Stimulated activated CD4-positive, alpha-beta T cell treated with anti-CD3 and anti-CD28 coated beads, Interleukin-15, amount 100 ng/mL, for 48 hours (primary cell): ENCODE results near the gene ASXL2.
"Not testable (repeated sequence)": the region's sequence is repeated elsewhere in the genome, so short reads cannot be mapped to it uniquely, and the experiment has no call there.

Experiments used
- DNase-seq, 2 donors: peaks; one replicate each; pipeline ENCODE4 v3.0.0-alpha.2; 2020; ENCODE audit warnings: low read depth in 2 of 2

Gene ASXL2

DNA sequence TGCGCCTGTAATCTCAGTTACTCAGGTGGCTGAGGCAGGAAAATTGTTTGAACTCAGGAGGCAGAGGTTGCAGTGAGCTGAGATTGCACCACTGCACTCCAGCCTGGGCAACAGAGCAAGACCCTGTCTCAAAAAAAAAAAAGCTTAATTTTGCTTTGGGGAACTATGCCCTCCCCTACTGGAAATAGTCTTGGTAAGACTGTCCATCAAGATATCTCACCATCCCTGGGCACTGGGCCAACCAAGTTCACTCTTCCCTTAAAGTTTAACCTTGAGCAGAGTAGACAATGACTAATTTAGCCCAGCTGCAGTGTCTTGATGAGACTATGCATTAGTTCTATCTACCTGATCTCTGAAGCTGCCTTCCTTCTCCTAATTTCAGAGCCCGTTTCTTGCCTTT, 44.7 kb downstream of the ASXL2 start:
- DNase-seq = no peak

DNA sequence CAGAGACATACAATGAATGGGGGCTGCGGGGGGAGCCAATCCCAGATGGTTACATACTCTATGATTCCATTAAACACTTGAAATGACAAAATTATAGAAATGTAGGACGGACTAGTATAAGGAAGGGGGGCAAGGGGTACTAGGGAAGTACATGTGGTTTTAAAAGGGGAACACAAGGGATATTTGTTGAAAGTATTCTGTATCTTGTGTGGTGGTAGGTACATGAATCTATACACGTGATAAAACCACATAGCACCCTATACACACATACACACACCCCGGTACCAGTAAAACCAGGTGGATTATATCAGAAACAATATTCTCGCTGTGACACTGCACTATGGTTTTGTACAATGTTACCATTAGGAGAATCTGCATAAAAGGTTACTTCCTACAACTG, 45.4 kb downstream of the ASXL2 start:
- no peak for DNase-seq

DNA sequence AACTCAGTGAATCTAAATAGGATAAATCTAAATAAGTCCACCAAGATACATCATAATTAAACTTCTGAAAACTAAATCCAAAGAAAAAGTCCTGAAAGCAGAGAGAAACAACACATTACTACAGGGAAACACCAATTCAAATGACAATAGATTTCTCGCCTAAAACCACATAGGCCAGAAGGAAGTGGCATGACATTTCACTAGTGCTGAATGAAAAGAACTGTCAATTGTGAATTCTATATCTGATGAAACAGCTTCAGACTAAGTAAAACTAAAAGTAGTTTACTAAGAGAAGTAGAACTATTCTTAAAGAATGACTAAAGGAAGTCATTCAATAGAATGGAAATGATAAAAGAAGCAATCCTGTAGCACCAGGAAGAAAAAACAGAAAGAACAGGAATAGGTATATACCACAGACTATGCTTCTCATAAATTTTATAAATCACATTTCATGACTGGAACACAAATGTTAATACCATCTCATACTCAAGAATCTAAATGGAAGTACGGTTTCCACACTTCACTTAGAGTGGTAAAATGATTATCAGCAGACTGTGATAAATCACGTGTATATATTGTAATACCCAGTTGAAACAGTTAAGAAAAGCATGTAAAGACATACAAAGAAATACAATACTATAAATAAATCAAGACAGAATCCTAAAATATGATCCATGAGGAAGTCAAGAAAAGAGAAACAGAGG, 46.4 kb downstream of the ASXL2 start:
- no peak for DNase-seq

DNA sequence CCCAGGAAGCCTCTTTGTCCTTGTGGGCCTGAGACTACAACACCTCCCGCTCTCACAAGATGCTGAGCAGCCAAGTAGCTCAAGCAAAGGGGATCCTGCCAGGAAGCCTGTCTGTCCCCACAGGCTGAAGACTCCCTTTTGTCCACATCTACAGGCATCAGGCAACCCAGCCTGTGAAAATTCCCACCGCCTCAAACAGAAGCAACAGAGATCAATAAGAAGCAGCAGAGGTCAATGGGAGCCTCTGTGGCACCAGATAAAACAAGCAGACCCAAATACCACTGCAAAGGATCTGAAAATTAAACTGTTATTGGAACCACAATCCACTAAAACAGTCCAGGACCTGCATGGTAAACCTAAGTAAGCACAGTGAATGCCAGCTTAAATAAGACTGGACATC, 48.5 kb downstream of the ASXL2 start:
- DNase-seq = no peak

DNA sequence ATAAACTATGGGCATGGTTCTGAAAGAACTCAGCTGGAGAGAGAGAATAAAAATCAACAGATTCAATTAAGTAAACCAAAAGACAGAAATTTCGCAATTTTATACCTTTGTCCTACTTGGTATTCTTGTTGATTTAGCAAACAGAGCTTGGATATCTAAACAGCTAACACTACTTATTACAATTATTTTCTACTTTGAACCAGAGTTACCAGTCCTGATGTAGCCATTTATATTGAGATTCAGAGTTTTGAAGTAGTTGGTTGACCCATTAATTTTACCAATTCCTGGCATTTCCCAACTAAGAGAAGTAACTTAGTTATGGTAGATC, 48.9 kb downstream of the ASXL2 start:
- DNase-seq = no peak

DNA sequence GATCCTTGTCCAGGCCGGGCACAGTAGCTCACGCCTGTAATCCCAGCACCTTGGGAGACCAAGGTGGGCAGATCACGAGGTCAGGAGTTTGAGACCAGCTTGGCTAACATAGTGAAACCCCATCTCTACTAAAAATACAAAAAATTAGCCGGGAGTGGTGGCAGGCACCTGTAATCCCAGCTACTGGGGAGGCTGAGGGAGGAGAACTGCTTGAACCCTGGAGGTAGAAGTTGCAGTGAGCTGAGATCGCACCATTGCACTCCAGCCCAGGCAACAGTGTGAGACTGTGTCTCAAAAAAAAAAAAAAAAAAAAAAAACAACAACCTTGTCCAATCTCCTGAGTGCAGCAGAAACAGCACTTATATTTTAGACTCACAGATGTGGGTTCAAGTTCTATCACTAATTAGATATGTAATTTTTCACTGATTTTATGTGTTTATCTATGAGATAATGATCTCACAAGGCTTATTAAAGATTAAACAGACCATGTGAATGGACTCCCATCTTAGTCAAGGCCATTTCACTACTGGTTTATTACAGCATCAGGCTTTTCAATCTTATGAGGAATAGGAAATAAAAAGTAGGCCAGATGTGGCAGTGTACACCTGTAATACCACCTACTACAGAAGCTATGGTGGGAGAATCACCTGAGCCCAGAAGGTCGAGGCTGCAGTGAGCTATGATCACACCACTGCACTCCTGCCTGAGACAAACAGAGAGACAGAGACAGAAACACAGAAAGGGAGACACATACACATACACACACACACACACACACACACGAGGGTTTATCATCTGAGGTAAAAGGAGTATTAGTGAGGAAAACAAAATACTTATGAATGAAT, 49.5 kb downstream of the ASXL2 start:
- DNase-seq = not testable (repeated sequence)

DNA sequence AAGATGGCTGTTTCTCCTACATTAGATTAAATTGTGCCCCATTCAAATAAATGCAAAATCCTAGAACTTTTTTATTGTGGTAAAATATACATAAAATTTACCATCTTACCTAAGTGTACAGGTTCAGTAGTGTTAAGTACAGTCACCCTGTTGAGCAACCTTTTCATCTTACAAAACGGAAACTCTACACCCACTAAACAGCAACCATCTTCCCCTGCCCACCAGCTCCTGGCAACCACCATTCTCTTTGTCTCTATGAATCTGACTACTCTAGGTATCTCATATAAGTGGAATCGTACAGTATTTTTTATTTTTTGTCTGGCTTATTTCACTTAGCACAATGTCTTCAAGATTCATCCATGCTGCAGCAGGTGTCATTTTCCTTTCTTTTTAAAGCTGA, 53.0 kb downstream of the ASXL2 start:
- peak; percentile 32 to 35 for DNase-seq

DNA sequence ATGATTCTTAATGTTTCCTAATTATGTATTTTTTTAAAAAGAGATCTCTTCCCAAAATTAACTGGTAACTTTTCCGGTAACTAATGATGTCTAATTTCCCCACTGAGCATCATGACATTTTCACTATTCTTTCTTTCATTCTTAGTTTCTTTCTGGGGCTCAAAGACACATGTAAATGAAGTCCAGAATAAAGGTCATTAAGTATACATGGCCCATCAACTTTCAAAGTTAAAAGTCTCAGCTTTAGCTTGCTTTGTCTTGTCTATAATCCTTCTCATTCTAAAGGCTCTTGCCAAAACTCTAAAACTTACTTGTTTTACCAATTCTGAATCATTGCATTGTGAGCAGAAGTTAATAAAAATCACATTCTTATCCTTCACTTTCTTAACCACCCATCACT, 53.6 kb downstream of the ASXL2 start:
- DNase-seq = no peak

DNA sequence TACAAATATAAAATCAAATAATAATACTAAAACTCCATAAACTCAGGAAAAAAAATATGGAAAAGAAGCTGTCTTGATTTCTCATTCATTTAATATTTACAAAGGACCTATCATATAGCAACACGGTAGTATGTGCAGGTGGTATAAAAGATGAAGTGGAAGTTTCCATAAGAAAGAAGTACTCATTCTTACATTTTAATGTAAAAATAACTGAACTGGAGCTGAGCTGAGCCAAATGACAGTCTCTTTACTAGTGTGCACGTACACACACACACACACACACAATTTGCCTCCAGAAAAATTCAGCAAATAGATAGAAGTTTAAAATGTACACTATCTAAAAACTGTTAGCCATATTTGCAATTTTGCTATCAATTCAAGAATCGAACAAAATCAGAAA, 54.1 kb downstream of the ASXL2 start:
- DNase-seq = no peak

DNA sequence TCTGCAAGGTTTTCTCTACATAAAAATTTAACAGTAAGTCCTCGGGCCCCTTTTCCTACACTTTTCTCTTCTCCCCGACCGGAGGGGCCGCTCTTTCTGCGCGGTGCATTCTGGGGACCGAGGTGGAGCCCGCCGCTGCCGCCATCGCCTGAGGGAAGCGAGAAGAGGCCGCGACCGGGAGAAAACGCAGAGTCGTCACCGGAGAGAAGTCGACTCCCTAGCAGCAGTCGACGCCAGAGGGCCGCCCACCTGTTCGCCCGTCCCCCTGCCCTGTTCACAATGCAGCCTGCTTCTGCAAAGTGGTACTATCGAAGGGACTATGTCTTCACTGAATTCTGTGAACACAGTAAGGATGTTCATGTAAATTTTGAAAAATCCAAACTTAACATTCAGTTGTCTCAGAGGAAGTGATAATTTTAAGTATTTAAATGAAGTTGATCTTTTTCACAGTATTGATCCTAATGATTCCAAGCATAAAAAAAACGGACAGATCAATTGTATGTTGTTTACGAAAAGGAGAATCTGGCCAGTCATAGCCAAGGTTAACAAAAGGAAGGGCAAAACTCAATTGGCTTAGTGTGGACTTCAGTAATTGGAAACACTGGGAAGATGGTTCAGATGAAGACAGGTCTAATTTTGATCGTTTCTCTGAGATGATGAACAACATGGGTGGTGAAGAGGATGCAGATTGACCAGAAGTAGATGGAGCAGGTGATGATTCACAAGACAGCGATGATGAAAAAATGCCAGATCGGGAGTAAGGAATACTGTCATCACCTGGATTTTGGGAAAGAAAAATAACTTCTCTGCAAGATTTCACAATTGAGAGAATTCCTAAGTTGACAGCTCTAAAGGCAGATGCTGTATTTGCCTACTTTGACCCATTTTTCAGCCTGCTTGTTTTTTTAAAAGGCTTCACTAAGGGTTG, 55.8 kb downstream of the ASXL2 start:
- DNase-seq = peak; percentile 53 to 59

DNA sequence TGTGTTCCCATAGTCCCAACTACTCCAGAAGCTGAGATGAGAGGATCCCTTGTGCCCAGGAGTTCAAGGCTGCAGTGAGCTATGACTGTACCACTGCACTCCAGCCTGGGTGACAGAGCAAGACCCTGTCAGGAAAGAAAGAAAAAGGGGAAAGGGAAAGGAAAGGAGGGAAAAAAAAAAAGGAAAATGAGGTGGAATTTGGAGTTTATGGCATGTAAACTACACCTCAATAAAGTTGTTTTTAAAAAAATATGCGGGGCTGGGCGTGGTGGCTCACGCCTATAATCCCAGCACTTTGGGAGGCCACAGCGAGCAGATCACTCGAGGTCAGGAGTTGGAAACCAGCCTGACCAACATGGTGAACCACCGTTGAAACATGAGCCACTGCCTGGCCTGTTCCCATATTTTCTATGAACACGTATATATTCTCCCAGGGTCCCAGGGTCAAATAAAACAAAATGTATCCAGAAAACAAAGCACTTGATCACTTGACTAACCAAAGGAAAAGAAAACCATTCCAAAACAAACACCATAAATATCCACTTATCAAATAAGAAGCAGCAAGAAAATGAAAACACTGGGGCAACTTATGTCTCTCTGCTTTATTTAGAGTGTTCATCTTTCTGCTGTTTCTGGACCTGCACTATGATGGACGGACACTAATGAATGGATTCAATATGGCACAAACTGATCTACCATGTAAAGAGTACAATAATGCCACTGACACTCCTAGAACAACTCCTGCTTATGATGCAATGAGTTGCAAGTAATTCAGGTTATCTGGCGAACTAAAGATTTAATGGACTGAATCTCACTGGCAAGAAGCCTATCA, 56.8 kb downstream of the ASXL2 start:
- DNase-seq = no peak

DNA sequence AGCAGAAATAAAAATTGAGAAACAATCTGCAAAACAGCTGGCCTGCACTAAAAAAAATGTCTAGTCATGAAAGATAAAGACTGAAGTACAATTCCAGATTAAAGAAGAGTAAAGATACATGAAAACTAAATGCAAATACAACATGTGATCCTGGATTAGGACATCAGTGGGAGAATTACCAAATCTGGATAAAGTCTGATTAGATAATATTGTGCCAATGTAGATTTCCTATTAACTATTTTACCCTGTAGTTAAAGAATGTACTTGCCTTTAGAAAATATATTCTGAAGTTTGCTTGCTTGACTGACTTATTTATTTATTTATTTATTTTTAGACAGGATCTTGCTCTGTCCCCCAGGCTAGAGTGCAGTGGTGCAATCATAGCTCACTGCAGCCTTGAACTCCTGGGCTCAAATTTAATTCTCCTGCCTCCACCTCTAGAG, 58.7 kb downstream of the ASXL2 start:
- no peak for DNase-seq

DNA sequence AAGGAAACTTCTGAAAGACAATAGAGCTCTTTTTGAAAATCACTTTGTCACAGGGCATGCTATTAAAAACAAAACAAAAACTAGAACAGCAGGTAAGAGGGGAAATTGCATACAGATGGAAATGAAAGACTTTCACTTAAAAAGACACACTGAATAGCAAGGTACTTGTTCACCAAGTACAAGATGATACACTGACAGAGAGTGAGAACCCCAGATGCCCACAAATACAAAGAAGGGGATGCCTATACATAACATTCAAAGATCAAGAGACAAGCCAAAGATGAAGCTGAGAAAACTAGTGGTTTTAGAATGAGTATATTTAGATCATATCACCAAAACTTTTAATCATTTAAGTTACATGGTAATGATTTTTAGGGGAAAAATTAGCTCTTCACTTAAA, 60.7 kb downstream of the ASXL2 start:
- peak in 1 of 2 donors; percentile 17 for DNase-seq

DNA sequence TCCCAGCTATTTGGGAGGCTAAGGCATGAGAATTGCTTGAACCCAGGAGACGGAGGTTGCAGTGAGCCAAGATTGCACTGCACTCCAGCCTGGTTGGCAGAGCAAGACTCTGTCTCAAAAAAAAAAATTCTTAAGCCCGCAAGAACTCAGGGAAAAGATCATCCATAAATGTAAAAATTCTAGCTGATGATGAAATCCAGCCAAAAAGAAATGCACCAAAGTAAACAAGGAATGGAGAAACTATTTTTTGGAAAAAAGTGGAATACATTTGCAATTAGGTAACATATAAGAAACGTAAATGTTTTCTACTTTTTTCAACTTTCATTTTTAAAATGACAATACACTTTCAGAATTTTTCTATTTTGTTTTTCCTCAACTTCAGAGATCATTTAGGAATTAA, 61.3 kb downstream of the ASXL2 start:
- no peak for DNase-seq

DNA sequence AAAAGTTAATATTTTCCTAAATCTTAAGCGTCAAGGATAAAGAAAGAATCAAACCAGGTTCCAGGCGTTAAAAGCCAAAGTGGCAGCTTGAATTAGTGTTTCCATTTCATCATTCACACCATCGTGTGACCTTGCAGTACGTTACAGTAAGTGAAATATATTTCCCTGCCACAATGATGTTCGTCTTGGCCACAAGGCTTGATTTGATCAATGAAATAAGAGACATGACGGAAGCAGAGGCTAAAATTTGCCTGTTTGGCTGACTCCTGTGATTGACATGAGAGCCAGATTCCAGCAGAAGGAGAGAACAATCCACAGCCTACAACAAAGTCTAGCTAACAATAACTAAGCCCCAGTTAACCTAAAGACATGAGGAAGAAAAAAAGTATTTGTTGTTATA, 62.0 kb downstream of the ASXL2 start:
- no peak for DNase-seq

DNA sequence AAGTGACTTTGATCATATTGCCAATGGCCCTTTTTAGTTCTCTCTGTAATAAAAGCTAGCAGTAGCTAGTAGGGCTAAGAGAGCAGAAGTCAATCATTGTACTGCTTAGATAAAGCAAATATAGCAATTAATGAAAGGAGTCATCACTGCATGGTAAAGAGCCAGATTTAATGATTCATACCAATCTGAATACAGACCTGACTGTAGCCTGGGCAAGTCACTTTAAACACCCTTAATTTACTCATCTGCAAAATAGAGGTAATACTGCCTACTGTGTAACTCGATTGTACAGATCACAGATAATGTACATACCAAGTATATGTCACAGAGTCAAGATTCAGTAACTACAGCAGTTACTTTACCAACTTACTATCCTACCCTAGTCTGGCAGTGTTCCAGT, 63.6 kb downstream of the ASXL2 start:
- DNase-seq = no peak

DNA sequence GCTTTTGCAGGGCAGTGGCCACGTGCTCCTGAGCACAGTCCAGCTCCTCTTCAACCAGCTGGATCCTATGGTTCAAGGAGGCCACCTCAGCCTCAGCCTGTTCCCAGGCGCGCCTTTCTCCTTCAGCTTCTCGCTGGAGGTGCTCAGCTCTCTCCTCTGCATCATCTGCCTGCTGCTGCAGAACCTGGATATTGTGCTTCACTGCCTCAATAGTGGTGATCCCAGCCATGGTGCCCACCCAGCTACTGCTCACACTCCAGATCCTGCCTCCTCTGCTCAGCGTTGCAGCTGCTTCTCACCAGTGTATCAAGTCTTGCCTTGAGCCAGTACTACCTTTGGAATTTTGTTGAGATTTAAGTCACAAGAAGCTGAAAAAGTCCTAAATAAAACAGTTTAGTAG, 67.9 kb downstream of the ASXL2 start:
- DNase-seq = no peak

DNA sequence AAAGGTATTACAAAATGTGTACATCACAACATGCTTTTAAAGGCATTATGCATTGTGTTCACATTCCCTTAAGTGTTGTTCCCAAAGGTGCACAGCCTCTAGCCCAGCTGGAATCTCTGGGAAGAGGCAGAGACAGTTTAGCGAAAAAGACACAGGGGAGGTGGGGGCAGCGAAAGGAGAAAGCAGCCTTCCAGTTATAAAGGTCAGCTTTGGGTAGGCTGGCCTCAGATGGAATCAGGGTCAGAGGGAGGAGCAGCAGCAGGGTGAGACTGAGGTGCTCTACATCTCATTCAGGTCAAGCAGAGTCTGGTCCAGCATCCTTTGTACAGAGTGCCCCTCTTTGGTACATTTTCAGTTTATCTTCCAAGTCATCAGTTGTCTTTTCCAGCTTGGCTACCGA, 68.6 kb downstream of the ASXL2 start:
- DNase-seq = no peak

DNA sequence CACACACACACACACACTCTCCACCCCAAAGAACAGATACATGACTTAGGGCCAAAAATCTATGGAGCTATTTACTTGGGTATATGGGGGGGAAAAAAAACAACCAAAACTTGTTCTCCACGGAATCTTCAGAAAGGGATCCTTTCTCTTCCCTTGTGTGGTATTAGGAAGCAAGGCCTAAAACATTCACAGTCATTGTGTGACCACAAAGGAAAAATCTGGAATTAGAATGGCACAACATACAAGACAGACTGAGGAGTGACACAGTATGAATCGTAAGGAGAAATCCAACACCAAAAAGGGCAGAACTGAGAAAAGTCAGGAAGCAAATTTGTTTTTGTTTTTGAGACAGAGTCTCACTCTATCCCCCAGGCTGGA, 70.3 kb downstream of the ASXL2 start:
- no peak for DNase-seq

DNA sequence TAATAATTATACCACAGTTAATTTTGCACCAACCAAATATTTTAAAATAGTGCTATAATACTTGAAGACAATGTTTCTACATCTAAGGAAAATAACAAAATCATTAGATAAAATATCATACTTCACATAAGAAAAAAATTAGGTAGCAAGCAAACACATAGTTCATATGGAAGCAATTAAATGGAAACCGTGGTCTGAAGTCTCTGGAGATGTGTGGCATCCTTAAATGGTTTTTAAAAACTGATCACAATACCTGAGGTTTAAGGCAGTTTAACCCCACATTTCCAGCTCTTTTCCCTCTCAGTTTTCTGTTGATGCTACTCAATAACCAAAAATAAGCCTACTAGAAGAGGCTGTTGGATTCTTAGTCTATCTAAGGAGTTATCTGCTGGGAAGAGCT, 71.3 kb downstream of the ASXL2 start:
- DNase-seq = no peak

DNA sequence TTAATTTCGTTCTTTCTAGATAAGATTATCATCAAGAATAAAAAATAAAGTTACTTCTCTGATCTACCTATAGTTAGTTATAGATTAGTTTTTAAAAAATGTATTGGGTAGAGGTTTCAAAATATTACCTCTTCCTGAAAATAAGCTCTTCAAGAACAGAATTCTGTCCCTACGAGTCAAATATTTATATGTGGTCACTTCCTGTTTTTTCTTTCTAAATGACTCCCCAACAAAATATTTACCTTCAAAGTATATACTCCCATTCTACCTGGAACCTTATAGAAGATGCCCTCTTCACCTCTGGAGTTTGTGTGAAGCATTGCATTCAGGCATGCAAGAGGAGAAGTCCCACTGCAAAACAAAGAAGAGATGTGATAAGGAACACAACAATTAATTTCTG, 72.3 kb downstream of the ASXL2 start:
- DNase-seq = no peak

DNA sequence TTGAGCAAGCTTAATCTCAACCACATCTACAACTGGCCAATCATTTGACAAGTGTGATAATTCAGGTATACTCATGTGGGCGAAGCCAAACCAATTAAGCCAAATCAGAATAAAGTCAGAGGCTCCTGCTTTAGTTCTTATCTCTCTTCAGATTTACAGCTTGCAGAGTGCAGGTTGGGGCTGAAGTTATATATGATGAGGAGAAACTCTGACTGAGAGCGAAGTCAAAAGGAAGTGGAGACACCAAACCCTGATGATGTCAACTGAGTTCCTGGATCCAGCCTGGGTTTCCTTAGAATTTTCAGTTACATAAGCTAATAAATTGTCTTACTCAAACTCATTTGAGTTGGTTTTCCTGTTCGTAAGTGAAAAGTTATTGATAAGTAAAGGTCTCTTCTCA, 73.9 kb downstream of the ASXL2 start:
- DNase-seq = no peak
